ENCODE measurements around the gene FEM1B. TPM values are rescaled to one million over a fixed set of nuclear protein-coding genes. Genes with fewer than 3 reads are reported as not detected.

FEM1B gene
- total RNA-seq, 2 donors from 2014 or later: 33.1 to 55.3 TPM

- Histone ChIP-seq H3K27me3 (no peaks in the 10 kb centered on the region), H3K27ac (no peak overlapping the region), H3K4me1 (peaks cover 0 to 11% of the 10 kb centered on the region in 2 donors), H3K9me3 (no peaks in the 10 kb centered on the region), H3K36me3 (peaks cover 17% of the 10 kb centered on the region), H3K4me3 (no peak overlapping the region)
- TF ChIP-seq CTCF (IDR thresholded peaks at IDR 0.05): no peak
- DNase-seq (ENCODE audit: low spot score): no peak
Observed at GRCh38 chr15:68318931-68319909, 41.7 kb downstream of the FEM1B start.

DNA sequence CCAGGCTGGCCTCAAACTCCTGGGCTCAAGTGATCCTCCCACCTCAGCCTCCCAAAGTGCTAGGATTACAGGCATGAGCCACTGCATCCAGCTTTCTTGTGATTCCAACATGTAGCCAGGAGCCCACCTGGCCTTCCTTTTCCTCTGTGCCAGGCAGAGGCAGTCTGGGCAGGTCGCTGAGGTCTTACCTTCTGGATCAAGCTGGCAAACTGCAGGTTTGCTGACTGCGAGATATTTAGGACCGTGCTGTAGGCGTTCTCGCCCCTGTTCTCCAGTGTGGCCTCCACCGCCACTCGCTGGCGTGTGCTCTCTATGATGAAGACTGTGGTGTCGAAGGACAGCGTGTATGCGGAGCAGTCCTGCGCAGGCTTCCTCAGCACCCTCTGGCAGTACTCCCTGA lies 42.5 kb downstream of the FEM1B start:
- Histone ChIP-seq H3K9me3 (no peaks in the 10 kb centered on the region), H3K4me1 (peaks cover 0 to 11% of the 10 kb centered on the region in 2 donors), H3K36me3 (peaks cover 17% of the 10 kb centered on the region), H3K27ac (no peak overlapping the region), H3K27me3 (no peaks in the 10 kb centered on the region), H3K4me3 (no peak overlapping the region)
- DNase-seq (ENCODE audit: low spot score): no peak
- no peak for TF ChIP-seq CTCF (IDR thresholded peaks at IDR 0.05)

GRCh38 chr15:68321229-68321628 lies 43.7 kb downstream of the FEM1B start:
- Histone ChIP-seq H3K27ac (no peak overlapping the region), H3K36me3 (peaks cover 23% of the 10 kb centered on the region), H3K27me3 (no peaks in the 10 kb centered on the region), H3K9me3 (no peaks in the 10 kb centered on the region), H3K4me1 (peaks cover 0 to 3% of the 10 kb centered on the region in 2 donors), H3K4me3 (no peak overlapping the region)
- TF ChIP-seq CTCF (IDR thresholded peaks at IDR 0.05): no peak
- no peak for DNase-seq (ENCODE audit: low spot score)

GRCh38 chr15:68322796-68323195 lies 45.3 kb downstream of the FEM1B start:
- H3K27ac ChIP-seq: no peak overlapping the region
- no peak for TF ChIP-seq CTCF (IDR thresholded peaks at IDR 0.05)

GRCh38 chr15:68325726-68326125 lies 48.2 kb downstream of the FEM1B start:
- H3K27ac ChIP-seq: no peak overlapping the region

More at GRCh38 chr15:68322796-68323195, 45.3 kb downstream of the FEM1B start:
- DNase-seq (ENCODE audit: low spot score): no peak
- Histone ChIP-seq H3K9me3 (no peaks in the 10 kb centered on the region), H3K4me1 (no peaks in the 10 kb centered on the region), H3K4me3 (no peak overlapping the region), H3K27me3 (no peaks in the 10 kb centered on the region), H3K36me3 (peaks cover 25% of the 10 kb centered on the region)

More at GRCh38 chr15:68325726-68326125, 48.2 kb downstream of the FEM1B start:
- no peak for TF ChIP-seq CTCF (IDR thresholded peaks at IDR 0.05)
- Histone ChIP-seq H3K9me3 (no peaks in the 10 kb centered on the region), H3K4me3 (no peak overlapping the region), H3K36me3 (peaks cover 12% of the 10 kb centered on the region), H3K27me3 (no peaks in the 10 kb centered on the region), H3K4me1 (no peaks in the 10 kb centered on the region)
- DNase-seq (ENCODE audit: low spot score): no peak

Measured in right atrium auricular region (tissue), 2 donors.